ENCODE measurements around the gene SCAP.
"Not testable (repeated sequence)": the region's sequence is repeated elsewhere in the genome, so short reads cannot be mapped to it uniquely, and the experiment has no call there.

Gene SCAP

GRCh38 chr3:47482366-47482765, 6.6 kb upstream of the SCAP start:
- H2AK5ac ChIP-seq (ENCODE audit: low read length, severe bottlenecking), result no peak overlapping the region
- no peak overlapping the region for H2BK12ac ChIP-seq (ENCODE audit: low read length in 2 of 2)
- H3K79me1 ChIP-seq (replicated peaks; ENCODE audit: low read length, poor library complexity, severe bottlenecking), result no peaks in the 10 kb centered on the region
- H3K18ac ChIP-seq (ENCODE audit: low read depth in 1 of 2, low read length in 2 of 2), result no peak overlapping the region
- 38% methylated on average over 1 of the region's 2 CpGs for WGBS
- no peak overlapping the region for H2BK120ac ChIP-seq (ENCODE audit: low read depth, low read length)
- no peaks in the 10 kb centered on the region for H3K27me3 ChIP-seq (ENCODE audit: control insufficient read depth in 1 of 2, insufficient read depth in 1 of 2, low read length in 2 of 2)
- no peak overlapping the region for H3K23ac ChIP-seq (ENCODE audit: low read length in 2 of 2)
- no peak for DNase-seq
- H3K14ac ChIP-seq (ENCODE audit: low read length in 2 of 2), result no peak overlapping the region
- H3K4ac ChIP-seq (ENCODE audit: low read depth in 1 of 2, low read length in 2 of 2), result no peak overlapping the region
- H3K27ac ChIP-seq (ENCODE audit: low read length, poor library complexity, severe bottlenecking), result no peak overlapping the region
- H2BK5ac ChIP-seq (ENCODE audit: low read depth, low read length, poor library complexity, severe bottlenecking), result no peak overlapping the region
- H3K4me1 ChIP-seq (ENCODE audit: control insufficient read depth, insufficient read depth, low read depth, low read length), result no peaks in the 10 kb centered on the region
- no peak overlapping the region for H3K4me2 ChIP-seq (ENCODE audit: low read length, poor library complexity, severe bottlenecking)
- H3K36me3 ChIP-seq (ENCODE audit: control insufficient read depth in 1 of 2, insufficient read depth in 2 of 2, low read depth in 1 of 2, low read length in 2 of 2), result peaks cover 0 to 6% of the 10 kb centered on the region in 2 experiments
- no peak overlapping the region for H2AFZ ChIP-seq (ENCODE audit: low read depth, low read length)
- no peak overlapping the region for H3K9ac ChIP-seq (ENCODE audit: low read length)
- H3K9me3 ChIP-seq (ENCODE audit: control insufficient read depth, low read length), result no peaks in the 10 kb centered on the region
- no peak overlapping the region for H4K8ac ChIP-seq (ENCODE audit: low read length)
- H2BK15ac ChIP-seq (ENCODE audit: low read depth, poor library complexity, severe bottlenecking), result no peak overlapping the region
- no peak overlapping the region for H4K91ac ChIP-seq (ENCODE audit: low read length)
- H3K4me3 ChIP-seq (ENCODE audit: insufficient read depth in 1 of 2, low read depth in 1 of 2, low read length in 2 of 2), result no peak overlapping the region

DNA sequence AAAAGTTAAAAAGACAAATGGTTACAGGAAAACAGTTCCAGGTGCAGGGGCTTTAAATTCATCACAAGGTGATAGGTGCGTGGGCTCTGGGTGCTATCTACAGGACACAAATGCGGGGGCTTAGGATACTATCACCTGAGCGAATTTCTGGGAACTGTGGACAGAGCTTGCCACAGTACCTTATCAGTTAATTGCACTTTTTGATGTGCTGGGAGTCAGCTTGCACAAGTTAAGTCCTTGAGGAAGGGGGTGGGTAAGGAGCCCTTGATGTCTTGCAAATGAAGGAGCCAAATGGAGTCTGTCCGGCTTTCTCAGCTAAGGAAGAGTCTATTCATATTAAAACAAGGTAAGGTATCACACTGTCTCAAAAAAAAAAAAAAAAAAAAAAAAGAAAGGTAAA, 6.0 kb upstream of the SCAP start:
- not testable (repeated sequence) for H3K9ac ChIP-seq (ENCODE audit: low read length); H3K9me3 ChIP-seq (ENCODE audit: control insufficient read depth, low read length); H4K91ac ChIP-seq (ENCODE audit: low read length); H3K36me3 ChIP-seq (ENCODE audit: control insufficient read depth in 1 of 2, insufficient read depth in 2 of 2, low read depth in 1 of 2, low read length in 2 of 2); H2AFZ ChIP-seq (ENCODE audit: low read depth, low read length); H3K27ac ChIP-seq (ENCODE audit: low read length, poor library complexity, severe bottlenecking); H4K8ac ChIP-seq (ENCODE audit: low read length); H3K23ac ChIP-seq (ENCODE audit: low read length in 2 of 2); H2BK5ac ChIP-seq (ENCODE audit: low read depth, low read length, poor library complexity, severe bottlenecking); H3K79me1 ChIP-seq (replicated peaks; ENCODE audit: low read length, poor library complexity, severe bottlenecking); H3K14ac ChIP-seq (ENCODE audit: low read length in 2 of 2); H2AK5ac ChIP-seq (ENCODE audit: low read length, severe bottlenecking); H3K4me2 ChIP-seq (ENCODE audit: low read length, poor library complexity, severe bottlenecking); H2BK120ac ChIP-seq (ENCODE audit: low read depth, low read length); H2BK12ac ChIP-seq (ENCODE audit: low read length in 2 of 2); H2BK15ac ChIP-seq (ENCODE audit: low read depth, poor library complexity, severe bottlenecking); DNase-seq; H3K4me1 ChIP-seq (ENCODE audit: control insufficient read depth, insufficient read depth, low read depth, low read length); H3K27me3 ChIP-seq (ENCODE audit: control insufficient read depth in 1 of 2, insufficient read depth in 1 of 2, low read length in 2 of 2); H3K18ac ChIP-seq (ENCODE audit: low read depth in 1 of 2, low read length in 2 of 2); H3K4me3 ChIP-seq (ENCODE audit: insufficient read depth in 1 of 2, low read depth in 1 of 2, low read length in 2 of 2); H3K4ac ChIP-seq (ENCODE audit: low read depth in 1 of 2, low read length in 2 of 2)
- 23% methylated on average over 3 of the region's 4 CpGs for WGBS

DNA sequence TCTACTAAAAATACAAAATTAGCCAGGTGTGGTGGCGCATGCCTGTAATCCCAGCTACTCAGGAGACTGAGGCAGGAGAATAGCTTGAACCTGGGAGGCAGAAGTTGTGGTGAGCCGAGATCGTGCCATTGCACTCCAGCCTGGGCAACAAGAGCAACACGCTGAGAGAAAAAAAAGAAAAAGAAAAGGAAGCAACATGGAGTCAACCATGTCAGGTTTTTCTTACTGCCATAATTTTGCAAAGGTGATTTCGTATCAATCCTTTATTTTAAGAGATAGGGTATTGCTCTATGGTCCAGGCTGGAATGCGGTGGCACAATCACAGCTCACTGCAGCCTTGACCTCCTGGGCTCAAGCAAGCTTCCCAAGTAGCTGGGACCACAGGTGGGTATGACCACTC, 4.5 kb upstream of the SCAP start:
- H3K14ac ChIP-seq (ENCODE audit: low read length in 2 of 2); H3K4me1 ChIP-seq (ENCODE audit: control insufficient read depth, insufficient read depth, low read depth, low read length); H3K27ac ChIP-seq (ENCODE audit: low read length, poor library complexity, severe bottlenecking); H3K9ac ChIP-seq (ENCODE audit: low read length); H3K9me3 ChIP-seq (ENCODE audit: control insufficient read depth, low read length); H3K79me1 ChIP-seq (replicated peaks; ENCODE audit: low read length, poor library complexity, severe bottlenecking); H3K4me2 ChIP-seq (ENCODE audit: low read length, poor library complexity, severe bottlenecking); DNase-seq; H4K91ac ChIP-seq (ENCODE audit: low read length); H3K4me3 ChIP-seq (ENCODE audit: insufficient read depth in 1 of 2, low read depth in 1 of 2, low read length in 2 of 2); H2BK120ac ChIP-seq (ENCODE audit: low read depth, low read length); H4K8ac ChIP-seq (ENCODE audit: low read length); H2BK12ac ChIP-seq (ENCODE audit: low read length in 2 of 2); H2AK5ac ChIP-seq (ENCODE audit: low read length, severe bottlenecking); H2AFZ ChIP-seq (ENCODE audit: low read depth, low read length); H3K36me3 ChIP-seq (ENCODE audit: control insufficient read depth in 1 of 2, insufficient read depth in 2 of 2, low read depth in 1 of 2, low read length in 2 of 2); H2BK15ac ChIP-seq (ENCODE audit: low read depth, poor library complexity, severe bottlenecking); H3K18ac ChIP-seq (ENCODE audit: low read depth in 1 of 2, low read length in 2 of 2); H3K23ac ChIP-seq (ENCODE audit: low read length in 2 of 2); H3K4ac ChIP-seq (ENCODE audit: low read depth in 1 of 2, low read length in 2 of 2); H3K27me3 ChIP-seq (ENCODE audit: control insufficient read depth in 1 of 2, insufficient read depth in 1 of 2, low read length in 2 of 2); H2BK5ac ChIP-seq (ENCODE audit: low read depth, low read length, poor library complexity, severe bottlenecking): not testable (repeated sequence)
- 97% methylated on average over 6 of the region's 6 CpGs for WGBS

DNA sequence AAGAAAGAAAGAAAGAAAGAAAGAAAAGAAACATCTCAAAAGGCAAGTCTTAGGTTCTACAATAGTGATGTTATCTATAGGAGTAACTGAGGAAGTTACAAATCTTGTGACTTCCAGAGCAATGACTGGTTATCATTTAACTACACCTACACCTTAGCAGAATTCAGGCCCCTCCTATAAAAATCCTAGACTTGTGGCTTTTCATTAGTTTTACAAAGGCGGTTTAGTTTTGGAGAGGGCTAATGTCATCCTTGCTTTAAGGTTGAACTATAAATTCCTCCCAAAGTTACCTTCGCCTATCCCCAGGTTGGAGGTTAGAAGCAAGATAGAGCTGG, 4.1 kb upstream of the SCAP start:
- Histone ChIP-seq H3K36me3 (ENCODE audit: control insufficient read depth in 1 of 2, insufficient read depth in 2 of 2, low read depth in 1 of 2, low read length in 2 of 2) (peaks cover 0 to 2% of the 10 kb centered on the region in 2 experiments), H2BK12ac (ENCODE audit: low read length in 2 of 2) (no peak overlapping the region), H3K4me3 (ENCODE audit: insufficient read depth in 1 of 2, low read depth in 1 of 2, low read length in 2 of 2) (no peak overlapping the region), H3K9me3 (ENCODE audit: control insufficient read depth, low read length) (no peaks in the 10 kb centered on the region), H4K8ac (ENCODE audit: low read length) (no peak overlapping the region), H3K18ac (ENCODE audit: low read depth in 1 of 2, low read length in 2 of 2) (no peak overlapping the region), H3K27me3 (ENCODE audit: control insufficient read depth in 1 of 2, insufficient read depth in 1 of 2, low read length in 2 of 2) (no peaks in the 10 kb centered on the region), H3K23ac (ENCODE audit: low read length in 2 of 2) (no peak overlapping the region), H3K4me2 (ENCODE audit: low read length, poor library complexity, severe bottlenecking) (no peak overlapping the region), H2BK120ac (ENCODE audit: low read depth, low read length) (no peak overlapping the region), H3K27ac (ENCODE audit: low read length, poor library complexity, severe bottlenecking) (no peak overlapping the region), H2BK15ac (ENCODE audit: low read depth, poor library complexity, severe bottlenecking) (no peak overlapping the region), H2AK5ac (ENCODE audit: low read length, severe bottlenecking) (no peak overlapping the region), H3K79me1 (replicated peaks; ENCODE audit: low read length, poor library complexity, severe bottlenecking) (peaks cover 5% of the 10 kb centered on the region), H3K4me1 (ENCODE audit: control insufficient read depth, insufficient read depth, low read depth, low read length) (peaks cover 5% of the 10 kb centered on the region), H4K91ac (ENCODE audit: low read length) (no peak overlapping the region), H2AFZ (ENCODE audit: low read depth, low read length) (no peak overlapping the region), H2BK5ac (ENCODE audit: low read depth, low read length, poor library complexity, severe bottlenecking) (no peak overlapping the region), H3K4ac (ENCODE audit: low read depth in 1 of 2, low read length in 2 of 2) (no peak overlapping the region), H3K14ac (ENCODE audit: low read length in 2 of 2) (no peak overlapping the region), H3K9ac (ENCODE audit: low read length) (no peak overlapping the region)
- no peak for DNase-seq
- 100% methylated on average over 1 of the region's 2 CpGs for WGBS
